Gastrocnemius medialis (tissue), 4 donors: Measurements from ENCODE around the gene CCDC63. TPM values are rescaled to one million over a fixed set of nuclear protein-coding genes. Genes with fewer than 3 reads are reported as not detected.
"Not testable (repeated sequence)": the region's sequence is repeated elsewhere in the genome, so short reads cannot be mapped to it uniquely, and the experiment has no call there.

Experiments
- ATAC-seq, 2 donors: fragments of 150-250 bp; one replicate each; pipeline ENCODE4 v1.9.1; 2016
- DNase-seq, 2 donors: peaks; one replicate each; pipeline ENCODE4 v3.0.0-alpha.2; 2019
- H3K27ac ChIP-seq, 4 donors: fragments of 200-600 bp; sonication (generic); 1 replicate in 1 of 4; 2 replicates in 3 of 4; pipeline ENCODE4 v1.5.1; 2016 to 2018; ENCODE audit warnings: mild to moderate bottlenecking in 2 of 4, moderate library complexity in 1 of 4
- H3K27me3 ChIP-seq, 3 donors: fragments of 200-600 bp; sonication (generic) in 2 of 3; 1 replicate in 1 of 3; 2 replicates in 2 of 3; pipeline versions ENCODE4 v1.5.1 to v1.6.0; 2016 to 2019; ENCODE audit warnings: mild to moderate bottlenecking in 1 of 3, moderate library complexity in 1 of 3
- H3K36me3 ChIP-seq, 2 donors: fragments of 200-600 bp; sonication (generic) in 1 of 2; one replicate each; pipeline ENCODE4 v1.5.1; 2017 to 2018
- H3K4me1 ChIP-seq, 2 donors: fragments of 200-600 bp; sonication (generic) in 1 of 2; one replicate each; pipeline ENCODE4 v1.5.1; 2016 to 2017; ENCODE audit warnings: mild to moderate bottlenecking in 2 of 2
- H3K4me3 ChIP-seq, 4 donors: fragments of 200-600 bp; sonication (generic) in 3 of 4; 1 replicate in 1 of 4; 2 replicates in 3 of 4; pipeline ENCODE4 v1.5.1; 2016 to 2019; ENCODE audit warnings: mild to moderate bottlenecking in 2 of 4
- H3K9me3 ChIP-seq, 3 donors: fragments of 200-600 bp; sonication (generic) in 2 of 3; 1 replicate in 1 of 3; 2 replicates in 2 of 3; pipeline ENCODE4 v1.5.1; 2016 to 2019
- CTCF ChIP-seq, 5 experiments: fragments of 450-650 bp in 3 of 5; fragments of 200-600 bp in 2 of 5; sonication (generic) in 2 of 5; IDR thresholded peaks in 4 of 5; conservative IDR thresholded peaks in 1 of 5; 1 replicate in 4 of 5; 2 replicates in 1 of 5; pipeline ENCODE4 v1.5.1; 2016 to 2019; ENCODE audit warnings: antibody characterized with exemption in 5 of 5, mild to moderate bottlenecking in 3 of 5, moderate library complexity in 3 of 5
- POLR2A ChIP-seq, 2 donors: fragments of 450-650 bp; IDR thresholded peaks; one replicate each; pipeline ENCODE4 v1.6.1; 2017; ENCODE audit warnings: antibody characterized with exemption in 2 of 2, mild to moderate bottlenecking in 2 of 2, moderate library complexity in 2 of 2
- in situ Hi-C, 4 donors: fragments of 200-750 bp; cut with MboI; loops; one replicate each; pipeline versions ENCODE4 v1.15.0 to v1.8.0; 2017; ENCODE audit warnings: low sequenced_read_pairs in 4 of 4
- intact Hi-C: fragments of 100-400 bp; cut with DNase I; formaldehyde crosslinking; loops from one replicate; pipeline ENCODE4 v1.15.1; 2023; ENCODE audit warnings: low total_unique reads
- total RNA-seq, 4 donors: library from RNA; depleted of rRNA; stranded (reverse); fragments of >200 nt; gene quantifications; one replicate each; pipeline versions ENCODE4 v1.1.0 to v1.2.3, GENCODE V29; 2016

CCDC63 gene
- total RNA-seq, 4 donors from 2014 or later: not detected

DNA sequence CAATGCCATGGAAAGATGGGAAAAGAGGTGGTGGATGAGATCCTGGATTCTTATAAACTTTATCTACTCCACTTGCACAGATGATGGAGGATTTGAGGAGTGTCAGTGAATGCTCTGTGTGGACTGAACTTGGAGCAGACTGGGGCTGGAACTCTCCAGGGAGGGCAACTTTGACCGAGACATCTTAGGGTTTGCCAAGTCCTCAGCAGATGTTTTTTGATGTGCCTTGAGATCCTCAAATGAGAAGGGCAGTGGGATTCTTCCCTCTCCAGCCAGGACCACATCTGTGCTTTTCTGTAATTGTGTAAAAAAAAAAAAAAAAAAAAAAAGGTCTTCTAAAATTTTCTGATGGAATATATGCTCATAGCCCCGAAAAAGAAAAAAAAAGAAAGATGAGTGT, 96.6 kb downstream of the CCDC63 start:
- DNase-seq: no peak
- TF ChIP-seq POLR2A (IDR thresholded peaks at IDR 0.05): no peak
- no peak for TF ChIP-seq CTCF (IDR thresholded peaks at IDR 0.05 in 4 of 5, conservative IDR thresholded peaks at IDR 0.05 in 1 of 5)
- H3K4me1 ChIP-seq: no peaks in the 10 kb centered on the region
- ATAC-seq: no peak
- H3K36me3 ChIP-seq: no peaks in the 10 kb centered on the region
- no peaks in the 10 kb centered on the region for H3K9me3 ChIP-seq
- intact Hi-C loops: no loop called here
- H3K4me3 ChIP-seq: no peak overlapping the region
- in situ Hi-C loops: loop anchor here in 1 of 4 donors (25.0 kb wide), 1 partner anchor 369 kb away; no protein-coding TSS in a partner anchor
- H3K27ac ChIP-seq: no peak overlapping the region
- H3K27me3 ChIP-seq: no peaks in the 10 kb centered on the region

GRCh38 chr12:110948041-110948440, 101.3 kb downstream of the CCDC63 start:
- DNase-seq: no peak
- Histone ChIP-seq H3K27ac (no peak overlapping the region), H3K27me3 (no peaks in the 10 kb centered on the region), H3K4me1 (no peaks in the 10 kb centered on the region), H3K4me3 (no peak overlapping the region), H3K36me3 (no peaks in the 10 kb centered on the region), H3K9me3 (no peaks in the 10 kb centered on the region)
- TF ChIP-seq CTCF (IDR thresholded peaks at IDR 0.05 in 4 of 5, conservative IDR thresholded peaks at IDR 0.05 in 1 of 5): no peak
- no peak for TF ChIP-seq POLR2A (IDR thresholded peaks at IDR 0.05)
- ATAC-seq: no peak
- in situ Hi-C loops (loop anchor here in 1 of 4 donors (25.0 kb wide), 1 partner anchor 364 kb away; no protein-coding TSS in a partner anchor), intact Hi-C loops (no loop called here)

DNA sequence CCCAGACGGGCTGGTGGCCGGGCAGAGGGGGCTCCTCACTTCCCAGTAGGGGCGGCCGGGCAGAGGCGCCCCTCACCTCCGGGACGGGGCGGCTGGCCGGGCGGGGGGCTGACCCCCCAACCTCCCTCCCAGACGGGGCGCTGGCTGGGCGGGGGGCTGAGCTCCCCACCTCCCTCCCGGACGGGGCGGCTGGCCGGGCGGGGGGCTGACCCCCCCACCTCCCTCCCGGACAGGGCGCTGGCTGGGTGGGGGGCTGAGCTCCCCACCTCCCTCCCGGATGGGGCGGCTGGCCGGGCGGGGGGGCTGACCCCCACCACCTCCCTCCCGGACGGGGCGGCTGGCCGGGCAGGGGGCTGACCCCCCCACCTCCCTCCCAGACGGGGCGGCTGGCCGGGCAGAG, 103.7 kb downstream of the CCDC63 start:
- ATAC-seq, H3K27ac ChIP-seq, H3K4me1 ChIP-seq, DNase-seq, H3K9me3 ChIP-seq, H3K27me3 ChIP-seq, intact Hi-C loops, H3K4me3 ChIP-seq, H3K36me3 ChIP-seq, in situ Hi-C loops: not testable (repeated sequence)

DNA sequence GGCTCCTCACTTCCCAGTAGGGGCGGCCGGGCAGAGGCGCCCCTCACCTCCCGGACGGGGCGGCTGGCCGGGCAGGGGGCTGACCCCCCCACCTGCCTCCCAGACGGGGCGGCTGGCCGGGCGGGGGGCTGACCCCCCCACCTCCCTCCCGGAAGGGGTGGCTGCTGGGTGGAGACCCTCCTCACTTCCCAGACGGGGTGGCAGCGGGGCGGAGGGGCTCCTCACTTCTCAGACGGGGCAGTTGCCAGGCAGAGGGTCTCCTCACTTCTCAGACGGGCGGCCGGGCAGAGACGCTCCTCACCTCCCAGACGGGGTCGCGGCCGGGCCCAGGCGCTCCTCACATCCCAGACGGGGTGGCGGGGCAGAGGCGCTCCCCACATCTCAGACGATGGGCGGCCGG, 104.1 kb downstream of the CCDC63 start:
- H3K36me3 ChIP-seq, DNase-seq, in situ Hi-C loops, intact Hi-C loops, H3K9me3 ChIP-seq, H3K27ac ChIP-seq, H3K4me1 ChIP-seq, H3K4me3 ChIP-seq, ATAC-seq, H3K27me3 ChIP-seq: not testable (repeated sequence)

Other genes with a start within 250 kb of the CCDC63 start
- 10 to 100 TPM in 3 of 4 donors, 1 to 10 TPM in 1; 4.7 to 30.8 (median 22.7) TPM for gene TCTN1, start 232.9 kb upstream of the CCDC63 start, total RNA-seq
- gene HVCN1, start 157.9 kb upstream of the CCDC63 start, total RNA-seq: 1 to 10 TPM; 4.6 to 8.1 (median 5.8) TPM
- 100 to 1,000 TPM in 3 of 4 donors, 10 to 100 TPM in 1; 96.4 to 226 (median 154) TPM for gene PPP1CC, start 104.1 kb upstream of the CCDC63 start, total RNA-seq
- 1,000 to 10,000 TPM in 3 of 4 donors, 100 to 1,000 TPM in 1; 817 to 5,649 (median 2,775) TPM for gene MYL2, start 73.6 kb downstream of the CCDC63 start, total RNA-seq
- under 1 TPM in 2 of 4 donors, not detected in 2; 0.09 to 0.80 TPM for gene CUX2, start 187.2 kb downstream of the CCDC63 start, total RNA-seq